CD4-positive, alpha-beta T cell (primary cell): ENCODE data around the gene PPP5C. TPM values are rescaled to one million over a fixed set of nuclear protein-coding genes. Genes with fewer than 3 reads are reported as not detected.
"Not testable (repeated sequence)": the region's sequence is repeated elsewhere in the genome, so short reads cannot be mapped to it uniquely, and the experiment has no call there.

Experiments used
- ATAC-seq: fragments of 200-7000 bp; cut with Tn5 transposase; one replicate; pipeline ENCODE4 v1.10.0; 2022; ENCODE audit warnings: mild to moderate bottlenecking; ENCODE audit not compliant: poor library complexity
- CTCF ChIA-PET: fragments of 350-600 bp; sonication (Branson Sonifier 250); formaldehyde crosslinking; loops from one replicate; lab custom pipeline; 2021; ENCODE audit warnings: antibody characterized with exemption, inconsistent platforms; lab: Charles Lee
- POLR2A ChIA-PET: fragments of 350-600 bp; sonication (Branson Sonifier 250); formaldehyde crosslinking; loops from one replicate; lab custom pipeline; 2021; ENCODE audit warnings: antibody characterized with exemption, inconsistent platforms; lab: Charles Lee
- DNase-seq, 14 experiments: peaks; one replicate each; pipeline ENCODE4 v3.0.0-alpha.2; 2013 to 2020; ENCODE audit warnings: mixed read lengths in 2 of 14
- H3K27ac ChIP-seq, 2 donors: one replicate each; pipeline versions ENCODE4 v1.5.1 to v1.7.0; 2013; ENCODE audit warnings: low read length in 2 of 2, low read depth in 1 of 2, mild to moderate bottlenecking in 1 of 2
- H3K27me3 ChIP-seq, 2 experiments: 1 replicate in 1 of 2; 2 replicates in 1 of 2; pipeline versions ENCODE4 v1.6.1 to v1.7.0; 2013; ENCODE audit warnings: low read length in 2 of 2, control low read depth in 1 of 2, mild to moderate bottlenecking in 1 of 2, moderate library complexity in 1 of 2; ENCODE audit not compliant: insufficient read depth in 2 of 2, control insufficient read depth in 1 of 2
- H3K36me3 ChIP-seq: one replicate; pipeline ENCODE4 v1.6.1; 2013; ENCODE audit warnings: low read length, control low read depth; ENCODE audit not compliant: insufficient read depth
- H3K4me1 ChIP-seq: one replicate; pipeline ENCODE4 v1.6.1; 2013; ENCODE audit warnings: low read length, control low read depth; ENCODE audit not compliant: insufficient read depth
- H3K4me3 ChIP-seq: one replicate; pipeline ENCODE4 v1.5.1; 2013; ENCODE audit warnings: mild to moderate bottlenecking, low read length, moderate library complexity
- H3K9me3 ChIP-seq, 2 experiments: 1 replicate in 1 of 2; 2 replicates in 1 of 2; pipeline versions ENCODE4 v1.6.1 to v1.7.0; 2013; ENCODE audit warnings: low read length in 2 of 2, mild to moderate bottlenecking in 2 of 2, control low read depth in 1 of 2, moderate library complexity in 1 of 2; ENCODE audit not compliant: control insufficient read depth in 1 of 2, insufficient read depth in 1 of 2
- H3K27ac Mint-ChIP-seq: one replicate; pipeline ENCODE4 v1.8.0; 2020; ENCODE audit warnings: mixed read lengths
- H3K27me3 Mint-ChIP-seq: one replicate; pipeline ENCODE4 v1.8.0; 2021; ENCODE audit warnings: mixed read lengths
- H3K36me3 Mint-ChIP-seq: one replicate; pipeline ENCODE4 v1.8.0; 2021; ENCODE audit warnings: low read depth, mixed read lengths
- H3K4me1 Mint-ChIP-seq: one replicate; pipeline ENCODE4 v1.8.0; 2021; ENCODE audit warnings: low read depth, mixed read lengths
- H3K4me3 Mint-ChIP-seq: one replicate; pipeline ENCODE4 v1.8.0; 2020; ENCODE audit warnings: mild to moderate bottlenecking, mixed read lengths
- H3K9me3 Mint-ChIP-seq: one replicate; pipeline ENCODE4 v1.8.0; 2020; ENCODE audit warnings: mixed read lengths
- CTCF ChIP-seq: fragments of 200-600 bp; IDR thresholded peaks from one replicate; pipeline ENCODE4 v1.8.0; 2022; ENCODE audit warnings: antibody characterized with exemption, mild to moderate bottlenecking
- intact Hi-C, 2 experiments: fragments of 100-400 bp; cut with DNase I in 1 of 2; cut with micrococcal nuclease in 1 of 2; formaldehyde crosslinking; loops; one replicate each; pipeline versions ENCODE4 v1.15.1 to v1.9.0; 2023 to 2025; cut with DNase I, micrococcal nuclease
- total RNA-seq, 174 experiments: library from RNA in 2 of 174; stranded (reverse) in 2 of 174; gene quantifications; one replicate each; pipeline ENCODE4 v1.2.3 and lab custom pipeline; 2021 to 2026

PPP5C gene
- total RNA-seq, 2 experiments from 2014 or later, result 18.9 to 20.2 TPM

GRCh38 chr19:46411925-46412649 lies 65.2 kb downstream of the PPP5C start:
- Mint-ChIP-seq H3K36me3 (no peaks in the 10 kb centered on the region), H3K27me3 (peaks cover 80% of the 10 kb centered on the region), H3K4me1 (peaks cover 15% of the 10 kb centered on the region), H3K27ac (no peak overlapping the region), H3K9me3 (no peaks in the 10 kb centered on the region), H3K4me3 (no peak overlapping the region)
- intact Hi-C loops, result no loop called here
- ChIA-PET POLR2A (no interaction called here), CTCF (no interaction called here)
- no peak for DNase-seq
- H3K4me1 ChIP-seq, result peaks cover 7% of the 10 kb centered on the region
- H3K36me3 ChIP-seq, result no peaks in the 10 kb centered on the region
- TF ChIP-seq CTCF, result no peak
- H3K4me3 ChIP-seq, result no peak overlapping the region
- ATAC-seq, result no peak
- H3K9me3 ChIP-seq, result peaks cover 0 to 39% of the 10 kb centered on the region in 2 experiments
- peaks cover 65 to 82% of the 10 kb centered on the region in 2 experiments for H3K27me3 ChIP-seq
- H3K27ac ChIP-seq, result no peak overlapping the region

GRCh38 chr19:46412650-46413261 lies 65.9 kb downstream of the PPP5C start:
- Histone ChIP-seq H3K27ac (no peak overlapping the region), H3K27me3 (peaks cover 66 to 75% of the 10 kb centered on the region in 2 experiments), H3K4me3 (no peak overlapping the region), H3K36me3 (no peaks in the 10 kb centered on the region), H3K4me1 (peaks cover 7% of the 10 kb centered on the region), H3K9me3 (peaks cover 0 to 39% of the 10 kb centered on the region in 2 experiments)
- DNase-seq (no peak), ATAC-seq (no peak)
- ChIA-PET CTCF (no interaction called here), POLR2A (no interaction called here)
- Mint-ChIP-seq H3K36me3 (no peaks in the 10 kb centered on the region), H3K9me3 (no peaks in the 10 kb centered on the region), H3K4me3 (no peak overlapping the region), H3K4me1 (peaks cover 15% of the 10 kb centered on the region), H3K27ac (no peak overlapping the region), H3K27me3 (peaks cover 79% of the 10 kb centered on the region)
- TF ChIP-seq CTCF, result no peak
- intact Hi-C loops, result no loop called here

- DNase-seq (no peak), ATAC-seq (no peak)
- Mint-ChIP-seq H3K36me3 (no peaks in the 10 kb centered on the region), H3K4me1 (peaks cover 9% of the 10 kb centered on the region), H3K27ac (no peak within 1 kb of the TSS), H3K9me3 (no peaks in the 10 kb centered on the region), H3K4me3 (no peak within 1 kb of the TSS), H3K27me3 (peaks cover 74% of the 10 kb centered on the region)
- peaks cover 7% of the 10 kb centered on the region for H3K4me1 ChIP-seq
- no peaks in the 10 kb centered on the region for H3K36me3 ChIP-seq
- H3K4me3 ChIP-seq, result no peak within 1 kb of the TSS
- POLR2A ChIA-PET, result no interaction called here
- H3K9me3 ChIP-seq, result peaks cover 0 to 38% of the 10 kb centered on the region in 2 experiments
- H3K27me3 ChIP-seq, result peaks cover 60 to 68% of the 10 kb centered on the region in 2 experiments
- CTCF ChIA-PET, result no interaction called here
- no peak for TF ChIP-seq CTCF
- intact Hi-C loops, result no loop called here
- no peak within 1 kb of the TSS for H3K27ac ChIP-seq
Observed at GRCh38 chr19:46413262-46414031, 66.6 kb downstream of the PPP5C start, which contains the start of gene CCDC8. Gene CCDC8 (minus strand): TSS chr19:46413564. CDS start chr19:46412810, 754 bp downstream.

GRCh38 chr19:46414899-46415298 lies 68.0 kb downstream of the PPP5C start:
- CTCF ChIA-PET, result interaction anchor here (1.1 kb wide), 1 partner anchor 12 kb away, joined by 3 read pairs; no protein-coding TSS in a partner anchor
- POLR2A ChIA-PET, result not testable (repeated sequence)

More at GRCh38 chr19:46414899-46415298, 68.0 kb downstream of the PPP5C start:
- H3K36me3 ChIP-seq, ATAC-seq, H3K4me1 ChIP-seq, H3K4me3 Mint-ChIP-seq, intact Hi-C loops, H3K4me3 ChIP-seq, H3K27ac Mint-ChIP-seq, H3K9me3 Mint-ChIP-seq, H3K4me1 Mint-ChIP-seq, H3K27ac ChIP-seq, H3K36me3 Mint-ChIP-seq, DNase-seq: not testable (repeated sequence)
- Histone ChIP-seq H3K9me3 (peaks cover 0 to 36% of the 10 kb centered on the region in 2 experiments), H3K27me3 (peaks cover 58 to 64% of the 10 kb centered on the region in 2 experiments)
- H3K27me3 Mint-ChIP-seq, result peaks cover 82% of the 10 kb centered on the region
